GM19452 (cell line): ENCODE results near the gene OPCML.

Experiments used
- ATAC-seq: cut with Tn5 transposase; IDR thresholded peaks from one replicate; pipeline ENCODE4 v1.9.1; 2021; ENCODE audit not compliant: unreplicated experiment

OPCML gene

GRCh38 chr11:133414506-133414905, 117.8 kb downstream of the OPCML start:
- no peak for ATAC-seq

- no peak for ATAC-seq
Measured at GRCh38 chr11:133413703-133414102, 118.6 kb downstream of the OPCML start.

DNA sequence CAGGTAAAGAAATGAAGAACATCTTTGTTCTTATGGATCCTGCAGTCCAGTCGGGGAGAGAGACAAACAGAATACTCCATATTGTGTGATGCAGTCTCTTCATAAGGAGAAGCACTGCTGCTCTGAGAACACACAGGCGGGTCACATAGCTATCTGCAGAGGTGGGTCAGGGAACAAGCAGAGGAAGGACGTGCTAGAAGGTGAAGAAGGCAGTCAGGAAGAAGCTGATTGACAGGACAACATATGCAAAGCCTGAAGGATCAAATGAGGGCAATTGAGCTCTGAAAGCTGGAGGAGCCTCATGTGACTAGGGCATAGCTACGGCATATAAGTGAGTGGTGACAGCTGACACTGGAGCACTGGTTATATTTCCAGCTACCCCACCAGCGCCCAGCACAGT, 122.5 kb downstream of the OPCML start:
- ATAC-seq = no peak

GRCh38 chr11:133408936-133409335, 123.4 kb downstream of the OPCML start:
- ATAC-seq = no peak

GRCh38 chr11:133408402-133408801, 123.9 kb downstream of the OPCML start:
- ATAC-seq = no peak

DNA sequence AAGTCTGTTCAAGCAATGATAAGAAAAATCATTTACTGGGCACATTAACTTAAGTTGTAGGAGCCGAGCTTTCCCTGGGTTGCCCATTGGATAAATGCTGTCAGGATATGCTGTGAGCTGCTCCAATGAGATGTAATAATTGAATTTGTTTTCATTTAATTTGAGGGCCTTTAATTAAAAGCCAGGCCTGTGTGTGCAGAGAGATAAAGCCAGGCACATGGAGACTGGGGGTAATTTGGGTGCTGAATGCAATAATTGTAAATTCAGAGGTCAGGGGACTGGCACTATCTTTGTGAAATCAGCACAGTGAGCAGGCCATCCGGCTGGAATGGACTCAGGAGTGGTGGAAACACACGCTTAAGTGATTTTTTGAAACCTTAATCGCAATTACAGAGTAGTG, 125.8 kb downstream of the OPCML start:
- ATAC-seq = no peak

GRCh38 chr11:133403900-133404299, 128.4 kb downstream of the OPCML start:
- ATAC-seq = no peak

- no peak for ATAC-seq
Measured at GRCh38 chr11:133402551-133402950, 129.8 kb downstream of the OPCML start.

DNA sequence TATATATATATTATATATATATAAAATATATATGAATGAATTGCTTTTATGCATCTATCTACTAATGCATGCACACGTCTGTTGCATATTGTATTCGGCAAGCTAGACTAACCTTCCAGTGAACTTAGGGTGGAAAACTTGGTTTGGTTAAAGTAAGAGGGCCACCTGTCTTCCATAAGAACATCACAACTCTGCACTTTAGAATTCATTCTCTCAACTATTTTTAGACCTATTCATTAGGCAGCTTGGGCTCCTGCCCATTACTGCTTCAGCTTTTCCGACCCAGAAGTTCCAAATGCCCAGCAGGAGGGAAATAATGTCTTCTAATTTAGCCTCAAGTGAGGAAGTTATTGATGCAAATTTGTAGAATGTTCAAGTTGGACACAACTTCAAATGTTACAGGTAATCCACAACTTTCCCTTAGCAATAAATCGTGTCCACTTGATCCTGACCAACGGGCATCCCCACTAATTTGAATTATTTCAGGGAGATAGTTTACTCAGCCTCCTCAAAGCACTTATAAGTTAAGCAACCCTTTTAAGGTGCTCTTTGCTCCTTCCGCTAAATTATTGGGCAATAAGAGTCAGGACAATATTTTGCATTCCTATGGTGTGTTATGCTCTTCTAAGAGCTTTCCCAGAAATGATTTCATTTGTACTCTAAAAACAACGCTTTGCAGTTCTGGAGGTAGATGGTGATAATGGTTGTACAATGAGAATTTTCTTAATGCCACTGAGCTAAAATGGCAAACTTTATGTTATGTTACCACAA, 132.3 kb downstream of the OPCML start:
- ATAC-seq = no peak

DNA sequence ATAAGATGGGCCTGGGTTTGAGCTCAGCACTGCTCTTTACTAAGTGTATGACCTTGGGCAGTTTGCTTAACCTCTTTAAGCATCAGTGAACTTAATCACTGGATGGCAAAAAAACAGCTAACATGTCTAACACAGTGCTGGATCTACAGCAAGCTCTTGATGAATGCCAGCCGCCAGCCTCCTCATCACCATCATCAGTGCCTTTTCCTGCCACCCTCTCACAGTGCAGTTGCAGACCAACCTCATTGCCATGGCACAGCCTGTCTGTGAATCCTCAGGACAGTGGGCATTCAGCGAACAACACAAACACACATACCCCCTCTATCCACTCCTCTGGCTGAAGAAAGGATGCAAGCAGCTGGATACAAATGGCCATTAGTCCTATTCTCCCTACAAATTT, 133.0 kb downstream of the OPCML start:
- ATAC-seq = no peak

DNA sequence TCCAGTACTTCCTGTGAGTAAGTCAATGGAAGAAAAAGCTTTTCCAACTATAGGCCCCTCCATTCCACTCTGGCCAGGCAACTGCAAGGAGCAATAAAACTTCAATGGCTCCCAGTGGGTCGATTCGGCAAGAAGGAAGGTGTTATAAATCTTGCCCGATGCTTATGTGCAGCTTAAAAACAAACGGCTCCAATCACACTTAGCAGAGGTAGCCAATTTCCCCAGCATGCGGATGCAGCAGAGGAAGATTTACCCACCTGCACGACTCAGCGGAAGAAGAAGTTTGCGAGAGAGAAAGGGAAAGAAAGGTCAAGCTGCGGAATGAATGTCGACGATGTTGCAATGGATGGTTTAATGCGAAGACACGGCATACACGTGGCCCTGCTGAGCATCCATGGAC, 141.5 kb downstream of the OPCML start:
- no peak for ATAC-seq

DNA sequence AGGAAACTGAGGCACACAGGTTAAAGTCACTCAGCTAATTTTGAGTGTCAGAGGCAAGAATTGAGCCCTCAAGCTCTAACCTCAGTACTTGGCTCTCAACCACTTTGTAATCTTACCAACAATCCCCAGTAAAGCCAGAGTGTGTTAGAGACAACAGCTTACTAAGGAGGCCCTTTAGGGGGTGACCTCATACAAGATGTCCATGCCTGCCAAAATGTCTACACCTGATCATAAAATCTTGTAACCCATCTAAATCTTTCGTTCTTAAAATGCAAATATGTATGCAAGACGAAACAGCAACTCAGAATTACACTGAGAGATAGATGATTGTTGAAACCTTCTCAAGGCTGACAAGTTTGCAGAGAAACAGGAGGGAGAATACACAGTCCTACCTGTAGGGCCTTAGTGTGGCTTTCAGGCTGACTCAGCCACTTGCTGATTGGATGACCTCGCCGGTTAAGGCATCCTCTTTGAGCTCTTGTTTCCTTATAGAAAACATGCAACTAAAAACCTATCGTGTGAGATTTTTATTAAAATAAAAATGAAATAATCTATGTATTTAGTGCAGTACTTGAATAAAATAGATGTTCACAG, 143.2 kb downstream of the OPCML start:
- ATAC-seq = no peak

DNA sequence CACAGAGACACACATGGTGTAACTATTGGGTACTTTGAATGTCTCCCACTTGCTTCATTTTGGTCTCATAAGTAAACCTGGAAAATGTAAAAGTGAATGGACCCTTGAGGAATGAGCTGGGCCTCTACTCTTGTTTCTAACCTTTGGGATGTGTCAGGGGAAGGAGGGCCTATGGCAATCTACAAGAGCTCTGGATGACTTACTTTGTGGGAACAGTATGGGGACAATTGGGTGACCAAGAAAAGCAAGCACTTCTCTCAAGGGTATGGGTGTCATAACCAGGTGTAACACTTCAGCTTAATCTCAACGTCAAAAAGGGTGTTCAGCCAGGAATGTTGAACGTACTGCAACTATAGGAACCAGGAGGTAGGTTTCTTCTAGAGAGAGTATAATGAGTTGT, 144.0 kb downstream of the OPCML start:
- no peak for ATAC-seq

GRCh38 chr11:133386852-133387251, 145.4 kb downstream of the OPCML start:
- ATAC-seq = no peak

DNA sequence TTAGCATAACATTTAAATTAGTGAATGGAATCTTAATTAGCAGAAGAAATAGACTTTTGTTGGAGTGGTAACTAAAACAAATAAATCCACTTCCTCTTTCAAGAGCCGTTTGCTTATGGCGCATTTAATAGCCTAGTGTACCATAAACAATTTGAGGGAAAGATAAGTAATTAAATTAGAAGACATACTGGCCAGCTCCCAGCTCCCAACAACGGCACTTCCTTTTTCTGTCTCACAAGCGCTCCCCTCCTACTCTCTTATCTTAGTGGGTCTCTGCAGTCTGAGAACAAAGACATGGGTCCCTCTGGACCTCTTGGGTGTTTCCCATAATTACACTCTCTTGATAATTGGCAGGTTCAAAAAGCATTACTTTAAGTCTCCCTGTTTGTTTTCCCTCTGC, 146.0 kb downstream of the OPCML start:
- no peak for ATAC-seq

DNA sequence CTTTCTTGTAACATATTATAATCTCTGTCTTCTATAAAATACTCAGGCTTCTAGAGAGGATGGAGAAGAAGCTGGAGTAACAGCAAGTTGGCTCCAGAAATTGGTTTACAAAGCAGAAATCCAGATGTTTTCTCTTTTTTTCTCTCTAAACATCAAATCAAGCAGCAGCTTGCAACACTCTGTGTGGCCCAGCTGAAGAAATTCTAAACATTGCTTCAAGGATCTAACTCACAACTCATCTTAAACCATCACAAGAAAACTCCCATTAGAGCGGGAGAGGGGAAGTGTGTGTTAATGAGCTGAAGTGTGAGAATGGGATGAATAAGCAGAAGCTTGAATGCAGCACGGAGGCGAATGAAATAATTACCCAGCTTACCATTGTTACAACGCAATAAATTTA, 146.5 kb downstream of the OPCML start:
- ATAC-seq = no peak

DNA sequence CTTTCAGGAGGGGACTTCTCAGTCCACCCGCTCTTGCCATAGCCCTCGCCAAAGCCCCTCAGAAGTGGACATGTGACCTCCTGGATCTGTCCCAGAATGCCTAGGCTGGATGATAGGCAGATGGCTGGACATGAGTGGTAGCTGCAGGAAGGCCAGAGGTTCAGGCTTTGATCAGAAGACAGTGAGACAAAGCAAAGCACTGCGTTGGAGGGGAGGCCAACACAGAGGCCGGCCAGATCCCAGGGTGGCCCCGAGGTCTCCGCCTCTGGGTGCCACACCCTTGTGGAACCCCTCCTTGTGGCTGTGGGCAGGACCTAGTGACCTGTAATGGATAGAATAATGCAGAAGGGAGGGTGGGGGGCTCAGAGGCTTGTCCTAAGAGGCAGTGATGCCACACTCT, 147.6 kb downstream of the OPCML start:
- ATAC-seq = no peak

GRCh38 chr11:133383689-133384088, 148.6 kb downstream of the OPCML start:
- no peak for ATAC-seq

GRCh38 chr11:133383201-133383600, 149.1 kb downstream of the OPCML start:
- no peak for ATAC-seq

DNA sequence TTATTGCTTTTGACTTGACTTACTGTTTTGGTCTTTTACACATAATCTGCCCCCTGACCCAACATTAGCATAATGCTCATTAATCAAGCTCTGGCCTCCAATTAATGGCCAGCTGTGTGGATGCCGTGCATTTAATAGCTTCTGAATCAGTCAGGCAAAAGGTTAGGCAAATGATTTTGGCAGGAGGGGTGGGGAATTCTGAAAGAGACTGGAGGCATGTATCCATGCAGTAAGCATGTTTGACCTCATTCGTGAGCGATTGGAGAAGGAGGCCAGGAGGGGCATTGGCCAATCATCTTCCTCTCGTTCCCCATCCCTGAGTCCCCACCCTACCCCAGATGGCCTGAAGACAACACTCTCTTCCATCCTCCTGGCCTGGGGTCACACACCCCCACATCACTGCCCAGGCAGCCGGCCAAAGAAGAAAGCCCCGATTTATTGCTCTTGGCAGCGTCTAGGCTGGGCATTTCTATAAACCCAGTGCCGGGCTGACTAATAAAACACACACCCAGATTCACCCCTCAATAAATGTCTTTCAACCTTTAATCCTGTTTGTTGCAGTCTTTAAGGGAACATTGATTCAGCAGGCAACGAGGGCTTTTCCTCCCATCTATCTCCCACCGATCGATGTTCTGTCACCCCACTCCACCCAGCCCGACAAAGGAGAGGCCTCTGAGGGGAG, 150.0 kb downstream of the OPCML start:
- ATAC-seq = no peak

GRCh38 chr11:133381761-133382130, 150.6 kb downstream of the OPCML start:
- ATAC-seq = no peak

DNA sequence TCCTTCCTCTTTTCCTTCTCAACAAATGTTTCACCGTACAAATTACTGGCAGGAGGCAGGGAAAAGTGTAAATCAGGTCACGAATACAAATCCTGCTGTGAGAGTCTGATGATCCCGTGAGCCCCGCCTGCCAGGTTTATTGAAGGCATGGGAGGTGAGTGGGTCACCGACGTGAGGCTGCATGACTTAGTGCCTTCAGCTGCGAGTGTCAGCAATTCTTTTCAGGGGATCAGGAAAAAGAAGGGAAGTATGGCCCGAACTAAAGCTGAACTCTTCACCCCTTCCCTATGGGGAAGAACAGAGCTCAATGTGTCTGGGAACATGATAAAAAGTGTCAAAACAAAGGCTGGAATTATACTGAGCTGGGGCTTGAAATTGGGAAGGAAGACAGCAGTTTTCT, 166.2 kb downstream of the OPCML start:
- no peak for ATAC-seq
